Cardiac muscle cell (in vitro differentiated cells and primary cell): ENCODE measurements around the gene DNMT3B. TPM values are rescaled to one million over a fixed set of nuclear protein-coding genes. Genes with fewer than 3 reads are reported as not detected.

Source experiments
- DNase-seq, 2 donors: peaks; one replicate each; pipeline versions ENCODE4 v3.0.0 to v3.0.0-alpha.2; 2010 to 2017; ENCODE audit warnings: low read depth in 1 of 2, low spot score in 1 of 2
- H3K27ac ChIP-seq: fragments of 200-600 bp; sonication (generic); 2 replicates; pipeline ENCODE4 v1.5.1; 2016
- H3K27me3 ChIP-seq: fragments of 200-600 bp; sonication (generic); 2 replicates; pipeline ENCODE4 v1.6.0; 2016; ENCODE audit warnings: control low read depth
- H3K36me3 ChIP-seq: fragments of 200-600 bp; sonication (generic); 2 replicates; pipeline ENCODE4 v1.5.1; 2016; ENCODE audit warnings: control low read depth
- H3K4me1 ChIP-seq: fragments of 200-600 bp; sonication (generic); 2 replicates; pipeline ENCODE4 v1.8.1; 2017; ENCODE audit warnings: low read depth, mild to moderate bottlenecking, mixed run types
- H3K4me3 ChIP-seq: fragments of 200-600 bp; sonication (generic); 2 replicates; pipeline ENCODE4 v1.5.1; 2016; ENCODE audit warnings: mild to moderate bottlenecking
- H3K9me3 ChIP-seq: fragments of 200-600 bp; sonication (generic); 2 replicates; pipeline ENCODE4 v1.5.1; 2017; ENCODE audit warnings: low read depth, mild to moderate bottlenecking, control low read depth
- polyA plus RNA-seq: library from polyadenylated mRNA; unstranded; fragments of >200 nt; fragmentation: Nextera tagmentation; extraction: Ambion mirVana; gene quantifications from 2 replicates; pipeline ENCODE4 v1.2.1, GENCODE V29; 2016
- total RNA-seq: library from RNA; depleted of rRNA; stranded (reverse); fragments of >200 nt; gene quantifications from 2 replicates; pipeline ENCODE4 v1.2.3, GENCODE V29; 2016
- TF ChIP-seq, protein P1 (sequence below): IDR thresholded peaks from 2 replicates; pipeline ENCODE4 v1.5.1; 2012; ENCODE audit warnings: low read depth, mild to moderate bottlenecking, low read length

Gene DNMT3B
- total and polyA plus RNA-seq, 2 experiments from 2014 or later: 10.2 to 24.3 TPM

- TF ChIP-seq, protein P1, sequence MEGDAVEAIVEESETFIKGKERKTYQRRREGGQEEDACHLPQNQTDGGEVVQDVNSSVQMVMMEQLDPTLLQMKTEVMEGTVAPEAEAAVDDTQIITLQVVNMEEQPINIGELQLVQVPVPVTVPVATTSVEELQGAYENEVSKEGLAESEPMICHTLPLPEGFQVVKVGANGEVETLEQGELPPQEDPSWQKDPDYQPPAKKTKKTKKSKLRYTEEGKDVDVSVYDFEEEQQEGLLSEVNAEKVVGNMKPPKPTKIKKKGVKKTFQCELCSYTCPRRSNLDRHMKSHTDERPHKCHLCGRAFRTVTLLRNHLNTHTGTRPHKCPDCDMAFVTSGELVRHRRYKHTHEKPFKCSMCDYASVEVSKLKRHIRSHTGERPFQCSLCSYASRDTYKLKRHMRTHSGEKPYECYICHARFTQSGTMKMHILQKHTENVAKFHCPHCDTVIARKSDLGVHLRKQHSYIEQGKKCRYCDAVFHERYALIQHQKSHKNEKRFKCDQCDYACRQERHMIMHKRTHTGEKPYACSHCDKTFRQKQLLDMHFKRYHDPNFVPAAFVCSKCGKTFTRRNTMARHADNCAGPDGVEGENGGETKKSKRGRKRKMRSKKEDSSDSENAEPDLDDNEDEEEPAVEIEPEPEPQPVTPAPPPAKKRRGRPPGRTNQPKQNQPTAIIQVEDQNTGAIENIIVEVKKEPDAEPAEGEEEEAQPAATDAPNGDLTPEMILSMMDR: peak; percentile 24
- Histone ChIP-seq H3K36me3 (peaks cover 14% of the 10 kb centered on the region), H3K9me3 (no peaks in the 10 kb centered on the region), H3K27me3 (no peaks in the 10 kb centered on the region), H3K4me3 (no peak overlapping the region), H3K4me1 (peaks cover 9% of the 10 kb centered on the region), H3K27ac (peak overlapping the region; percentile 6)
- peak; percentile 26 to 76 for DNase-seq
Observed at GRCh38 chr20:32823078-32823477, 60.9 kb downstream of the DNMT3B start.

GRCh38 chr20:32823737-32824588, 61.8 kb downstream of the DNMT3B start:
- peak in 1 of 2 donors; percentile 36 for DNase-seq
- peak overlapping the region; percentile 23 for H3K27ac ChIP-seq

GRCh38 chr20:32828029-32828680, 66.0 kb downstream of the DNMT3B start:
- Histone ChIP-seq H3K27me3 (no peaks in the 10 kb centered on the region), H3K4me3 (no peak overlapping the region), H3K36me3 (peaks cover 18% of the 10 kb centered on the region), H3K27ac (no peak overlapping the region), H3K4me1 (peaks cover 19% of the 10 kb centered on the region), H3K9me3 (no peaks in the 10 kb centered on the region)
- no peak for DNase-seq
- TF ChIP-seq, protein P1: no peak

More at GRCh38 chr20:32823737-32824588, 61.8 kb downstream of the DNMT3B start:
- Histone ChIP-seq H3K4me3 (no peak overlapping the region), H3K27me3 (no peaks in the 10 kb centered on the region), H3K4me1 (peaks cover 9% of the 10 kb centered on the region), H3K36me3 (peaks cover 18% of the 10 kb centered on the region), H3K9me3 (no peaks in the 10 kb centered on the region)
- TF ChIP-seq, protein P1: no peak

- TF ChIP-seq, protein P1: no peak
- Histone ChIP-seq H3K36me3 (peaks cover 28% of the 10 kb centered on the region), H3K9me3 (no peaks in the 10 kb centered on the region), H3K27ac (peak overlapping the region; percentile 69), H3K4me1 (peaks cover 19% of the 10 kb centered on the region), H3K4me3 (no peak overlapping the region), H3K27me3 (no peaks in the 10 kb centered on the region)
- no peak for DNase-seq
Observed at GRCh38 chr20:32829311-32830005, 67.3 kb downstream of the DNMT3B start.

DNA sequence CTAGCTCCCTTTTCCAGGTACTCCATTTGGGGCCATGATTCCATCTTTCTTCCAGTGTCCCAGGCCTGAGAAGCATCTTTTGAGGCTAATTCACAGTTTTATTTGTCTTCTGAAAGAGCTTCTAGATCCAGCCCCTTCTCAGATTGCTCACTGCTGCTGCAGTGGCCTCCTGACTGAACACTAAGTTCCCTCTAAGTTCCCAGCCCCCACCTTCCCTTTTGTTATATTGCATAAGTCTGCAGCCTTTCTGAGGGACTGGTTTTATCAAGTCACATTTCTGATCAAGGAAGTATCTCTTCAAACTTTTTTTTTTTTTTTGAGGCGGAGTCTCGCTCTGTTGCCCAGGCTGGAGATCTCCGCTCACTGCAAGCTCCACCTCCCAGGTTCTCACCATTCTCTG, 68.3 kb downstream of the DNMT3B start:
- peaks cover 34% of the 10 kb centered on the region for H3K36me3 ChIP-seq
- H3K27ac ChIP-seq: peak overlapping the region; percentile 69
- no peaks in the 10 kb centered on the region for H3K9me3 ChIP-seq
- TF ChIP-seq, protein P1: no peak
- DNase-seq: peak in 1 of 2 donors; percentile 74
- peaks cover 19% of the 10 kb centered on the region for H3K4me1 ChIP-seq
- H3K4me3 ChIP-seq: no peak overlapping the region
- H3K27me3 ChIP-seq: no peaks in the 10 kb centered on the region
